Measurements from ENCODE around the gene CPZ.

DNA sequence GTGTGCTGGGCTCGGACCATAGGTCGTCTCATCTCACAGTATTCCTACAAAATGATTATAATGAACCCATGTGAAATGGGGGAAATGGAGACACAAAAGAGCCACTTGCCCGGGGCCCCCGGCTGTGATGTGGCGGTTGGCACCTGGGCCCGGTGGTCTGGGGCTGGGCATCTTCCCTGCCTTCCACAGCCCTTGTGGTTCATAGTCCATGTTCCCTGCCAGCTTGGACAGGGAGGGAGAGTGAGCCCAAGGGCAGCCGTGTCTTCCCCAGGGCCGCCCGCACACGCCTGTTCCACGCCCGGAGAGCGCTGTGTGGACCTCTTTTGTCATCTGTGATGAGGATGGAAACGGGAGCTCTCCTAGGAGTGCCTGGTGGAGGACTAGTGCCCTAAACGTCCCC lies 5.2 kb downstream of the CPZ start:
- TF ChIP-seq, protein P1, sequence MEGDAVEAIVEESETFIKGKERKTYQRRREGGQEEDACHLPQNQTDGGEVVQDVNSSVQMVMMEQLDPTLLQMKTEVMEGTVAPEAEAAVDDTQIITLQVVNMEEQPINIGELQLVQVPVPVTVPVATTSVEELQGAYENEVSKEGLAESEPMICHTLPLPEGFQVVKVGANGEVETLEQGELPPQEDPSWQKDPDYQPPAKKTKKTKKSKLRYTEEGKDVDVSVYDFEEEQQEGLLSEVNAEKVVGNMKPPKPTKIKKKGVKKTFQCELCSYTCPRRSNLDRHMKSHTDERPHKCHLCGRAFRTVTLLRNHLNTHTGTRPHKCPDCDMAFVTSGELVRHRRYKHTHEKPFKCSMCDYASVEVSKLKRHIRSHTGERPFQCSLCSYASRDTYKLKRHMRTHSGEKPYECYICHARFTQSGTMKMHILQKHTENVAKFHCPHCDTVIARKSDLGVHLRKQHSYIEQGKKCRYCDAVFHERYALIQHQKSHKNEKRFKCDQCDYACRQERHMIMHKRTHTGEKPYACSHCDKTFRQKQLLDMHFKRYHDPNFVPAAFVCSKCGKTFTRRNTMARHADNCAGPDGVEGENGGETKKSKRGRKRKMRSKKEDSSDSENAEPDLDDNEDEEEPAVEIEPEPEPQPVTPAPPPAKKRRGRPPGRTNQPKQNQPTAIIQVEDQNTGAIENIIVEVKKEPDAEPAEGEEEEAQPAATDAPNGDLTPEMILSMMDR (IDR thresholded peaks at IDR 0.05), result no peak
- no peak for TF ChIP-seq EZH2 (IDR thresholded peaks at IDR 0.05; ENCODE audit: borderline replicate concordance, insufficient read depth, low read depth, low read length, poor library complexity, severe bottlenecking)
